8988T (cell line): Measurements from ENCODE around the gene NME5.
"Not testable (repeated sequence)": the region's sequence is repeated elsewhere in the genome, so short reads cannot be mapped to it uniquely, and the experiment has no call there.

Experiments
- DNase-seq: peaks from one replicate; pipeline ENCODE4 v3.0.0; 2011

Gene NME5, protein sequence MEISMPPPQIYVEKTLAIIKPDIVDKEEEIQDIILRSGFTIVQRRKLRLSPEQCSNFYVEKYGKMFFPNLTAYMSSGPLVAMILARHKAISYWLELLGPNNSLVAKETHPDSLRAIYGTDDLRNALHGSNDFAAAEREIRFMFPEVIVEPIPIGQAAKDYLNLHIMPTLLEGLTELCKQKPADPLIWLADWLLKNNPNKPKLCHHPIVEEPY

DNA sequence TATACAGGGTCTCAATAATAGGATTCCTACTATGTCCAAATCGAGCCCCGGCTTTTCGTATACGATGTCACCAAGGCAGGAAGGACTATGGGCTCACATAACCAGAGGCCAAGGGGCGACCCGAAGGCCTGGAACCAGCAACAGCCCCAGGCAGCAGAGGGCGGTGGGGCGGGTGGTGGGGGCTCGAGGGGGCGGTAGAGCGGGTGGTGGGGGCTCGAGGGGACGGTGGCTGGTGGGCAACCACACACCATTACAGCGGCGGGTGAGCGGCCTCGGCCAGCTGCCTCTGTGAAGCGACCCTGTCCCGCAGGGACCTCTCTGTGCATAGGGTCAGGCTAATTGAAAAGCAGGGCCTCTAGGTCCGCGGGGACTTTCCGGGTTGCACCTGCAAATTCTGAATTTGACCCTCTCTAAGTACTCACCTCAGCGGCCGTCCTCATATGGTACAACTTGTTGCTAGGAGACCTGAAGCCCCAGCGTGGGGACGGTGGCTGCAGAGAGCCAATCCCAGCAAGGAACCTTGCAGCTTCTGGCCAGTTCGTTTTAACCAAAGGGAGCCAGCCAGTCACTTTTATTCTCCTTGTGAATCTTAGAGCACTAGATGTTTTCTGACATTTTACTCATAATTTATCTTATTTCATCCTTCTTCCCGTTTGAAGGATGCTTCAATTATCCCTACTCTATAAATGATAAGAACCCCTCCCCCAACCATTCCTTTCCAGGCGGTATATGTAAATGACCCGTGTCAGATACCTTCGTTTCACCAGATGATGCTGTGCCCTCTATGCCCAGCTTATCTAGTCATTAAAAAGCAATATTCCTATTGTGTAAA, at the start of gene NME5:
Gene NME5, minus strand, starts transcription at position 480 of the 832 bp plus-strand sequence. CDS start 648 bp downstream, outside the sequence.
- DNase-seq: no peak

DNA sequence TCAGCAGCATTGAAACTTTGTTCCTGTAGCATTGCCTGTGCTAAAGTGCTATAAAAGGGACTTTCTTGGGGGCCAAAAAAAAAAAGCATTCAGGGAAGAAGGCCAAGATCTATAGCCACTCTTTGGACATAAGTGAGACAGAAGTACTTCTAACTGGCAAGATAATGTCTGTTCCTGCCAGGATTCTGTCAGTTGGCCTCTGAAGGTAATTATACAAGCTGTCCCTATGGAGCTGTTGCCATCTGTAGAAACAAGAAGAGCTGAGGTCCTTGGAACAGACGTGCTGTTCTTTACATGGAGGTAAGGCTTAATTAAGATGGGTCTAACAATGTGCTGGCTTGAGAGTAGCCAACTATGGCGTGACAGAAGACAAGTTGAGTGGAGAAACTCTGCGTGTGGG, 49.4 kb upstream of the NME5 start:
- DNase-seq: no peak

DNA sequence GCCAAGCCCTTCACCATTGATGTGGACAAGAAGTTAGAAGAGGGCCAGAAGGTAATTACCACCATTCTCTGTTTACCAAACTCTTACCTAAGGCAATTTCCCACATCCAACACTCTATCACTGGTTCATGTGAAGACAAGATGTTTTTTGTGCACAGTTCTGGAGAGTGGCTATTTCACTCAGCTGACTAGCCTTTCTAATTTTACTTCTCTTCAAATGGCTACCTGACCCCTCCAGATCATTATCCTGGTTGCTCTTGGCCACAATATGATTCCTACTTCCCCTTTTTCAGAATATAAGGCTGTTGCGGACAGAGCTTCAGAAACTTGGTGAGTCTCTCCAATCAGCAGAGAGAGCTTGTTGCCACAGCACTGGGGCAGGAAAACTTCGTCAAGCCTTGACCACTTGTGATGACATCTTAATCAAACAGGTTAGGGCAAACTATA, 46.8 kb upstream of the NME5 start:
- no peak for DNase-seq

DNA sequence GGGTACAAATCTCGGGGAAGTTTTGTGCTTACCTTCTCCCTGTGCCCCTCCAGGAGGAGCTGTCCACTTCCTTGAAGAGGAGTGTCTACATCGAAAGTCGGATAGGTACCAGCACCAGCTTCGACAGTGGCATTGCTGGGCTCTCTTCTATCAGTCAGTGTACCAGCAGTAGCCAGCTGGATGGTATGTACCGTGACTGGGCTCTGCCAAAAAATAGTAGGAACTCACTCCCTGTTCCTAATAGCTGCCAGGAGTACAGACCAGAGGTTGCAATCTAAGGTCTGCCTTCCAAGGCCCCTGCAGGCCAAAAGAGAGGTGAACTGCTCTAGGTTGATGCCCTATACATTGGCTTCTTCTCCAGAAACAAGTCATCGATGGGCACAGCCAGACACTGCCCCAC, 43.6 kb upstream of the NME5 start:
- no peak for DNase-seq

DNA sequence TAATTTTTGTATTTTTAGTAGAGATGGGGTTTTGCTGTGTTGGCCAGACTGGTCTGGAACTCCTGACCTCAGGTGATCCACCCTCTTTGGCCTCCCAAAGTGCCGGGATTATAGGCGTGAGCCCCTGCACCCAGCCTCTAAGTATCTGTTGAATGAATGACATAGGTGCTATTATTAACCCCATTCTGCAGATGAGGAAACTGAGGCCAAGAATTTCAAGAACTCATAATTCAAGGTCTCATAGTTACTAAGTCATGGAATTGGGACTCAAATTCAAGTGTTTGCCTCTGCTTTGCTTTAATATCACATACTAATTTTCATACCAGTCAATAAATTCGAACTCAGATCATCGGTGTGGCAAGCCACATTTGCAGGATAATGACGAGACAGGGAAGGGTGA, 41.6 kb upstream of the NME5 start:
- no peak for DNase-seq

DNA sequence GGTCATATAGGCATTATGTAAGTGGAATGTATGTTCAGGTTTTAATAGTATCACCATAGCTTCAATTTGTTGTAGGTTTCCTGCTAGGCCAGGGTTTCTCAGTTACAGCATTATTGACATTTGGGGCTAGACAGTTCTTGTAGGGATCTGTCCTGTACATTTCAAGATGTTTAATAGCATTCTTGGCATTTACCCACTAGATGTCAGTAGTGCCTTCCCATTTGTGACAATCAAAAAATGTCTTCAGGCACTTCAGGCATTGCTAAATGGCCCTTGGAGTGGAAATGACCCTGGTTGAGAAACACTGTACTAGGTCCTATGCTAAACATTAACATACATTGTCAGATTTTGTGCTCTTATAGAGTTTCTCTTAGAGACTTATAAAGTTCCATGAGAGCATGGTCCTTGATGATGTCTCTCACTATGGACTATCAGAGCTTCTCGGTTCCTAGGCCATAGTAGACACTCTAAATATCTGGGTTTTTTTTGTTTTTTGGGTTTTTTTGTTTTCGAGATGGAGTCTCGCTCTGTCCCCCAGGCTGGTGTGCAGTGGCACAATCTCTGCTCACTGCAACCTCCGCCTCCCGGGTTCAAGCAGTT, 41.1 kb upstream of the NME5 start:
- no peak for DNase-seq

DNA sequence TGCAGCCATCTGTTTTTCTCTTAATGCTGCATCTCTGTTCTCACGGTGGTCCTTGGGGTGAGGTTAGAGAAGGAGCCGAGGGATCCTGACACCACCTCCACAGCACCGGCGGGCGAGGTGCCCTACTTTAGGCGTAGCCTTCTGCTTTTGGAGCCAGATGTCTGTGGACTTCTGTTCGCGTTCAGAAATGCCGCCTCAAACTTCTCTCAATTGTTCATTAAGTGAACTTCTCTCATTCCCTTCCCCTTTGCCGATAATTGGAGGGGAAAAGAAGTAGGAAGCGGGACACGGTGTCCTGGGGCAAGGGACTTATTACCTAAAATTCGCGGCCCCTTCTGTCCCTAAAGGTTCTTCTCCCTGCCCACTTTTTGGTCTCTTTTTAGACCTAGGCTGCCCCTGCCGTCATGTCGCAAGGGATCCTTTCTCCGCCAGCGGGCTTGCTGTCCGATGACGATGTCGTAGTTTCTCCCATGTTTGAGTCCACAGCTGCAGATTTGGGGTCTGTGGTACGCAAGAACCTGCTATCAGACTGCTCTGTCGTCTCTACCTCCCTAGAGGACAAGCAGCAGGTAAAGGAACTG, 40.1 kb upstream of the NME5 start:
- no peak for DNase-seq

DNA sequence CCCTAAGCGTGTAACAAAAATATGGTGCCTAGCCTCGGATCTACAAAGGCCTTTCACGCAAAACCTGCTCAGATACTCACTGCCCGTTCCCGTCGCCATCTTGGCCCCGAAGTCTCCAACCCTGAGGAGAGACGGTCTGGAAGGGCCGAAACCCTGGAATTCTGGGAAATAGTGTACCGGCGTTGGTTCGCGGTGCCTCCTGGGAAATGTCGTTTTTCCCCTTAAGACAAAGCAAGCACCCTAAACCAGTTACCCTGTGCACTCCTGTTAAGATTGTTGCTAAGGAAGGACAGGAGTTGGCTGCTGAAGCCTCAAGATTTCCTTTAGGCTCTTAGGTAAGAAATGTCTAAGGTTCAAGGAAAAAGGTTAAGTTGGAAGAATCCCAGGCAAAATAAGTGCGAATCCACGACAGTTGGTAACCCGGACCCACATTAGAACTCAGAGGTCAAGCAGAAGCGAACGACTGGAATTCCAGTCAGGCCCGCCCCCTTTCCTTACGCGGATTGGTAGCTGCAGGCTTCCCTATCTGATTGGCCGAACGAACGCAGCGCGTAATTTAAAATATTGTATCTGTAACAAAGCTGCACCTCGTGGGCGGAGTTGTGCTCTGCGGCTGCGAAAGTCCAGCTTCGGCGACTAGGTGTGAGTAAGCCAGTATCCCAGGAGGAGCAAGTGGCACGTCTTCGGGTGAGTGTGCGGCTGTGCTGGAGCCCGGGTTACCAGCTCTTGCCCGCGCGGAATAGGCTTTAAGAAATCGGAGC, 39.5 kb upstream of the NME5 start, which contains the start of the genes BRD8 and KIF20A:
Gene BRD8, minus strand, starts transcription at position 115 of the 761 bp plus-strand sequence. Its CDS starts 16 bp downstream, at position 99.
Gene KIF20A, plus strand, starts transcription at position 597 of the 761 bp plus-strand sequence. CDS start 569 bp downstream, outside the sequence.
- peak; percentile 56 for DNase-seq

DNA sequence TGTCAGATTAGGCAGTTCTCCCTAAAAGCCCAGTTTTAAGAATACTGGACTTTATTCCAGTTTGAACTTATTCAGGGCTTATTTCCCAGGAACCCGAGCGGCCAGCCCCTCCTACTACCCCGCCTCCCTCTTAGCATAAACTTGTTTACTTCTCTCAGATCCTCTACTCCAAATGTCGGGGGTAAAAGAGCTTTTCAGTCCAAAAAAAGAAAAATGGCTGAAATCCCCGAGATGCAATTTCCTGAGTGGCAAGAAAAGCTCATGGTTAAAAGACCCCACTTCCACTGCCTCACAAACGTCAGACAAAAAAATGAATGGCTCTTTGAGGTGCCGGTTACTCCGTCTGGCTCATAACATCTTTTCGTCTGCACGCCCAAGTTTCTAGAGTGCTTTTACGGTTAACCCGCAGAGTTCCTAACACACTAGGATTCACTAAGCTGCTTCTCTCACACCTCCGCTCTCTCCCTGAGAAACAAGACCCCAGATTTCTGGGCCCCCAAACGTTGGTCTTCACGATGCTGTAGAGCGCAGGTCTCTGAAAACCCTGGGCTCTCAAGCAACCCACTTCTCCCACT, 38.8 kb upstream of the NME5 start:
- peak; percentile 20 for DNase-seq

DNA sequence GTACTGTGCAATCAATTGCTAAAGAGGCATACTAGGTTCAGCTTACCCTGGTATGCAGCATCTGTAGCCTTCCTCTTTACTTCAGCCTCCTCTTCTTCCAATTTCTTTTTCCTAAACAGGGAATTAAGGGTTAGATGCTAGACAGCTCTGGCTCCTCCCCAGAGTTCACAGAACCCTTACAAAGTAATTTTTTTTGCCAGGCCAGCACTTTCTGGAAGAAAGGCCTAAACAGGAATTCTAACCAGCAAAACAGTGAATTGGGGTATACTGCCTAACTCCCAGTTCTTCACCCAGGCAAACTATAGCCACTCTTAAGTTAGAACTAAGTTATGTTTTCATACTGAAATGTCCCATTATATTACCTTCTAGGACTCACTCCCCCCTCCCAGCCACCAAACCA, 31.1 kb upstream of the NME5 start:
- DNase-seq: no peak

DNA sequence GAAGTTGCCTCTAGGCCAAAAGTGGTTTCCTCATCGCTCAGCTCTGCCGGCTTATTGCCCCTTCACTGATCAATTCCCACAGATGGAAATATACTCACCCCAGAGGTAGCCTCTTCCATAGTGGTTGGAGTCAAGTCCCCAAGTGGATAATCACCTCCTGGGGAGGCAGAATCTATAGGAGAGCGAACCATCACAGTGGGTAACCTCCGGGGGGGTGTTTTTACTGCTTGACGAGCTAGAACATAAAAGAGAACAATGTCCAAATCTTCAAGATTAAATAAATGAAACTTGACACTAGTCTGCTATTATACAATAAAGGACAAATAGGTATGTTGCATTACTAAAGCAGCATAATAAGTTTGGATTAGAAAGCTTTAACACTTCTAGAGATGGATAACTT, 29.9 kb upstream of the NME5 start:
- no peak for DNase-seq

DNA sequence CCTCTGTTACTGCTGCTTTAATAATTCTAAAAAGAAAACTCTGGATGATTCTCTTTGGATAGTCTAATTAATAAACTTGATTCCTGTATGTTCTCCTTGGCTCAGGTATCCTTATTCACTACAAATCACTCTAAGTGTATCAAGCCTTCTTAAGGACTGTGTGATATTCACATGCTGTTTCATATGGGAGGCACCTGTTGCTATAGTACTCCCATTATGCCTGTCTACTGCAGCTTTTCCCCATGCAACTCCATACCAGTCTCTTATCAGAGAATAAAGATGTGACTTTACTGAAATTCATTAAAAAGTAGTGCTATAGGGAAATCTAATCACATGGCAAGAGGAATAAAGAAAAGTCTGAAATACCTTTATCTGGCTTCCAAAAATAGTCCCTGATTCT, 24.5 kb upstream of the NME5 start:
- DNase-seq: no peak

DNA sequence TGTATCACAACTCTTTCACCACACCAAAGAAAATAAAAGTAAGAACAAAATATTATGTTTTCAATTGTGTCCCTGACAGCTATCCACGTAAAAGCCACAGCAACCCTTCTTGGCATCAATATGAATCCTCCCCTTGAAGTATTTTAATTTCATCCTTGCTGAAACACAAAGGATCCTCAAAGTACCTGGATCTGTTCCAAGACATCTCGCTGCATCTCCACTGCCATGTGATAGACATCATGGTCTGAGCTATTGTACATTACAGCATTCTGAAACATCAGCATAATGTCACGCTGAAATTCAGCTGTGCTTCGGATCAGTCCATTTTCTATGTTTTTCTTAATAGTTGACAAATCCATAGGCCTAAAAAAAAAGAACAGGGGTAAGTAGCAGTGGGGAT, 21.5 kb upstream of the NME5 start:
- no peak for DNase-seq

DNA sequence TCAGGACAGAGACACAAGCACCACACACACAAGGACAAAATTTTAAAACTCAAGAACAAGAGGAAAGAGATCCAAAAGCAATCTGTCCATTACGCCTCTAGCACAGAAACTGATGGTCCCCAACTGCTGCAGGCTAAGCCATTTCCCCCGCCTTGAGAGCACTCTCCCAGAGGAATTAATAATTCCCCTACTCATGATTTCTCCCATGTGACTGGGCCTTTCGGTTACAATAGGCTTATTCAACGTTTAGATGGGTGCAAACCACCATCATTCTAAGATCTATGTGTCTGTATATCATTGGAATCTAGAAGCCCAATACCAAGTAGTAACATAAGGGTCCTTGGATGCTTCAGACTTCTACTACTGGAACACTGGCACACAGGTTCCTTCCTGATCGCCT, 20.4 kb upstream of the NME5 start:
- DNase-seq: no peak

DNA sequence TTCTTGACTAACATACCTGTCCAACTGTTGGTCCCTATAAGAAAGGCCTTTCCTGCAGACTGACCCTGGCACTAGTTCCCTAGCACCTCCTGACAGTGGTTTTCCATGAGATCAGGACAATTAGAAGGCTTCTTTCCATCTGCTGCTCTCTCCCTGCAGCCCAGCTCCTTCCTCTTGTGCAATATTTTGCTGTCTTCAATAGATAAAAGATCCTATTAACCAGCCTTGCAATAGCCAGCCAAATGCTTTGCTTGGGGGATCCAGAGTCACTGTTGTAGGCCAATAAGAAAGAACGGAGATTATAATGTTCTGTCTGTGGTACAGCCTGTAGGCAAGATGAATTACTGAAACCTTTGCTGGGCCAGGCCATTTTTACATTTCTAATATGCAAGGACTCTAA, 18.4 kb upstream of the NME5 start:
- no peak for DNase-seq

DNA sequence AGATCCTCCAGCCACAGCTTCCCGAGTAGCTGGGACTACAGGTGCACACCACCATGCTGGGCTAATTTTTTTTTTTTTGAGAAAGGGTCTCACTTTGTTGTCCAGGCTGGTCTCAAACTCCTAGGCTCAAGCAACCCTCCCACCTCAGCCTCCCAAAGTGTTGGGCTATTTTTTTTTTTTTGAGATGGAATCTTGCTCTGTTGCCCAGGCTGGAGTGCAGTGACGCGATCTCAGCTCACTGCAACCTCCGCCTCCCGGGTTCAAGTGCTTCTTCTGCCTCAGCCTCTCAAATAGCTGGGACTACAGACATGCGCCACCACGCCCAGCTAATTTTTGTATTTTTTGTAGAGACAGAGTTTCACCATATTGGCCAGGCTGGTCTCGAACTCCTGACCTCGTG, 16.7 kb upstream of the NME5 start:
- not testable (repeated sequence) for DNase-seq

DNA sequence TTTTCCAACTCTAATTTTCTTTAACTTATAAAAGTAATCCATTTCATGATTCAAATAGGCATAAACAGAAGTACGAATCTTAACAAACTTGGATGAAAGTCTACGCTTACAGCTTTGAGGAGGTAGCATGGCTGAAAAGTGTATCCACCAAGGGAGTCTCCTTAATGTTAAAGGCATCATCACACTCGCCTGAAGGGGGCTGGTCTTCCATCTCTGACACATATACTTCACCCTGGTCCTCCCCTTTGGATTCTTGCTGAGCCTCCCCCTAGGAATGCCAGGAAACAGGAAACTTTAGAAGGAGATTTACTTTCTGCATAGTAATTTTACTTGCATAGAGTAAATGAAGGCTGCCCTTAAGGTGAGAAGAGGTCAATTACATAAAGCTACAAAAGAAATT, 10.3 kb upstream of the NME5 start:
- no peak for DNase-seq

DNA sequence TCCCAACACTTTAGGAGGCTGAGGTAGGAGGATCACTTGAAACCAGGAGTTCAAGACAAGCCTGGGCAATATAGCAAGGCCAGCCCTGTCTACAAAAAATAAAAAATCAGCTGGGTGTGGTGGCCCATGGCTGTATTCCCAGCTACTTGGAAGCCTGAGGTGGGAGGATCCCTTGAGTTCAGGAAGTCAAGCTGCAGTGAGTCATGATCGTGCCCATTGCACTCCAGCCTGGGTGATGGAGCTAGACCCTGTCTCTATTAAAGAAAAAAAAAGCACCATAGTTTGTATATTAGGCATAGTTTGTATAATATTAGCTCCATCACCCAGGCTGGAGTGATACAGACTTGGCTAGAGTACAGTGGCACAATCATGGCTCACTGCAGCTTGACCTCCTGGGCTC, 9.6 kb upstream of the NME5 start:
- no peak for DNase-seq

DNA sequence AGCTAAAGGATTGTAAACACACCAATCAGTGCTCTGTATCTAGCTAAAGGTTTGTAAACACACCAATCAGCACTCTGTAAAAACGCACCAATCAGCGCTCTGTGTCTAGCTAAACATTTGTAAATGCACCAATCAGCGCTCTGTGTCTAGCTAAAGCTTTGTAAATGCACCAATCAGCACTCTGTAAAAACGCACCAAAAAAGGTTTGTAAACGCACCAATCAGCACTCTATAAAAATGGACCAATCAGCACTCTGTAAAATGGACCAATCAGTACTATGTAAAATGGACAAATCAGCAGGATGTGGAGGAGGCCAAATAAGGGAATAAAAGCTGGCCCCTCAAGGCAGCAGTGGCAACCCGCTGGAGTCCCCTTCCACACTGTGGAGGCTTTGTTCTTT, 4.3 kb upstream of the NME5 start:
- DNase-seq: not testable (repeated sequence)

DNA sequence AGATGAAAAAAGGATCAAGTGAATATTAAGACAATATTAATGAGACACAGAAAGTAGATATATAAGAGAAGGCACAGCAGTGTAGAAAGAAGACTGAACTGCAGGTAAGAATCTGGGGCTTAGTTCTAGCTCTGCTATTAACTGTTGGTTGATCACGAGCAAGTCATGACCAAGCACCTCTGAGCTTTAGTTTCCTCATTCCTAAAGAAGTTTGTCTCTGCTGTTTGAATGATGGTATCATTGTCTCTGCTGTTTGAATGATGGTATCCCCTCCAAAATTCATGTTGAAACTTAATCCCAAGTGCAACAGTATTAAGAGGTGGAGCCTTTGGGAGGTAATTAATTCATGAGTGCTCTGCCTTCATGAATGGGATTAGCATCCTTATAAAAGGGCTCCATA, 2.5 kb upstream of the NME5 start:
- no peak for DNase-seq

DNA sequence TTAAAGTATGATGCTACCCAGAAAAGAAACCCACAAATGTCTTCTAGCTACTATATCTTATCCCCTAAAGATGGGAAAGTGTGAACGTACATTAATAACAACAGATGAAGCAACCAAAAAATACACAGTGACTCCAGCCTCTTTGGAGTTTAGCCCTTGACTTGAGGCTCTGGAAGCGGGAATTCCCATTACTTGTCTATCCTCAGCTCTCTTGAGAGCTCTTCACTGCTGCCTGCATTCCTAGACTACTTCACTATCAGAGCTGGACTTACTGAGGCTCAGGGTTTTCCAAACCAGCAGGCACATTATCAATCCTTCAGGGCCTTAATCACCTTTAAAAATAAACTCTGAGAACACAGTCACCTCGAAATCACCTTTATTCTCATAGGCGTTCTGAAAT, 1.0 kb upstream of the NME5 start:
- DNase-seq: no peak

DNA sequence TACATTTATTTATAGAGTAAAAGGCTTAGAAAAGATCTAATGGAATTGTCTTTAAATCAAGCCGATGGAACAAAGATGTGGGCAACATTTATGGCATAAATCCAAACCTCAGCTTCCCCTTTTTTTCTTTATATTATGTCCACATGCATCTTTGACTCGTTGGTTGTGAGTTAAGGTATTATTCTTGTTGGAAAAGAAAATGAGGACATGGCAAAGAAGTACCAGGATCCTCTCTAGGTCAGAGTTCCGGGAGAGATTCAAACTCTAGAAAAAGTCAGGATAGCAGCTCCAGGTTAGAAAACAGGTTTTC, 508 bp upstream of the NME5 start:
- no peak for DNase-seq

DNA sequence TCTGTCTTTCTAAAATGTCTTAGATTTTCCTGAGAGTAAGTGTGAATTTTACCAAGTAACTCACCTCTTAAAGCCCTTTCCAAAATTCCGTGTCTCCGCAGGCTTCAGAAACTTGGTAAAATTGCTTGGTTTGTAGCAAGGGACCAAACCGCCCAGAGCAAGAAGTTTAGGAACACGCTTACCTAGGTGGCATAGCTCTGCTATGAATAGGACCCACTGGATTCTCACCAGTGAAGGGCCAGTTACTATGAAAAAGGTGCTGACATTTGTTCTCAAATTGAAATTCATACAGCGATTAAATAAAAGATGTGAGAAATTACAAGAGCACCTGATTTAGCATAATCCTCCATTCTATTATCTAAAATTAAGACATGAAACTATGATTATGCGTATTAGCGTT, 6.7 kb downstream of the NME5 start:
- no peak for DNase-seq
